Right atrium auricular region (tissue), 2 donors: ENCODE measurements around the gene DPEP2. TPM values are rescaled to one million over a fixed set of nuclear protein-coding genes. Genes with fewer than 3 reads are reported as not detected.

Experiments
- DNase-seq: peaks from one replicate; pipeline ENCODE4 v3.0.0-alpha.2; 2019; ENCODE audit warnings: low spot score
- H3K27ac ChIP-seq, 2 donors: fragments of 200-600 bp; sonication (generic); 1 replicate in 1 of 2; 2 replicates in 1 of 2; pipeline ENCODE4 v1.5.1; 2016 to 2019
- H3K27me3 ChIP-seq, 2 donors: fragments of 200-600 bp; sonication (generic); one replicate each; pipeline versions ENCODE4 v1.5.1 to v1.6.0; 2017 to 2019
- H3K36me3 ChIP-seq: fragments of 200-600 bp; sonication (generic); one replicate; pipeline ENCODE4 v1.5.1; 2016
- H3K4me1 ChIP-seq, 2 donors: fragments of 200-600 bp; sonication (generic); one replicate each; pipeline versions ENCODE4 v1.5.1 to v1.6.0; 2017 to 2019
- H3K4me3 ChIP-seq, 2 donors: fragments of 200-600 bp; sonication (generic); 1 replicate in 1 of 2; 2 replicates in 1 of 2; pipeline ENCODE4 v1.5.1; 2017 to 2019; ENCODE audit warnings: mild to moderate bottlenecking in 1 of 2, moderate library complexity in 1 of 2
- H3K9me3 ChIP-seq, 2 donors: fragments of 200-600 bp; sonication (generic); one replicate each; pipeline ENCODE4 v1.5.1; 2019
- CTCF ChIP-seq, 2 donors: fragments of 200-600 bp; sonication (generic); IDR thresholded peaks; one replicate each; pipeline ENCODE4 v1.5.1; 2019; ENCODE audit warnings: antibody characterized with exemption in 2 of 2
- total RNA-seq, 2 donors: library from RNA; depleted of rRNA; stranded (reverse); fragments of >200 nt; gene quantifications; one replicate each; pipeline ENCODE4 v1.1.0, GENCODE V29; 2016

The DPEP2 gene
- total RNA-seq, 2 donors from 2014 or later, result 0.85 to 1.6 TPM

DNA sequence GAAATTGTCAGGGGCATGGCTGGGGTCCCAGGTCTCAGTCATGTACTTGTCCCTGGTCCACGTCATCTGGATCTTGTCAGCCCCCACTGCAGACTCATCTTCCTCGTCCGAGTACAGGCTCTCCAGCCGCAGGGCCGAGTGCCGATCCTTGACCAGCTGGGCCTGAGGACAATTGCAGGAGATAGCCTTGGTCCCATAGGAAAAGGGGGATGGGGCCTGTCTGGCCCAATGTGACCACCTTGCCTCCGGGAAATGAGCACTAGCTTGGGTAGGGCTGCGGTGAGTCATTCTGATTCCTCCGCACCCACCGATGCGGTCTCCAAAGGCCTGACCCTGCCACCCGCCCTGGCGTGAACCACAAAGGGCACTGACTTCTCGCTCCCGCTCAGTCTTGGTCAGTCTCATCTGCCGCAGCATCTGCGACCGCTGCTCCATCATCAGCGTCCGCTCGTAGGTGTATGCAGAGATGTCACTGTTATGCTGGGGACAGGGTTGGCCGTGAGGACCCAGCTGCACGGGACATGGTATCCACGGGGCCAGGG is 53.8 kb downstream of the DPEP2 start:
- H3K4me3 ChIP-seq, result no peak overlapping the region
- peaks cover 0 to 54% of the 10 kb centered on the region in 2 donors for H3K4me1 ChIP-seq
- H3K27me3 ChIP-seq, result no peaks in the 10 kb centered on the region
- H3K36me3 ChIP-seq, result peaks cover 90% of the 10 kb centered on the region
- DNase-seq, result no peak
- no peak for TF ChIP-seq CTCF (IDR thresholded peaks at IDR 0.05)
- no peaks in the 10 kb centered on the region for H3K9me3 ChIP-seq
- H3K27ac ChIP-seq, result peak overlapping the region in 1 of 2 donors; percentile 67

DNA sequence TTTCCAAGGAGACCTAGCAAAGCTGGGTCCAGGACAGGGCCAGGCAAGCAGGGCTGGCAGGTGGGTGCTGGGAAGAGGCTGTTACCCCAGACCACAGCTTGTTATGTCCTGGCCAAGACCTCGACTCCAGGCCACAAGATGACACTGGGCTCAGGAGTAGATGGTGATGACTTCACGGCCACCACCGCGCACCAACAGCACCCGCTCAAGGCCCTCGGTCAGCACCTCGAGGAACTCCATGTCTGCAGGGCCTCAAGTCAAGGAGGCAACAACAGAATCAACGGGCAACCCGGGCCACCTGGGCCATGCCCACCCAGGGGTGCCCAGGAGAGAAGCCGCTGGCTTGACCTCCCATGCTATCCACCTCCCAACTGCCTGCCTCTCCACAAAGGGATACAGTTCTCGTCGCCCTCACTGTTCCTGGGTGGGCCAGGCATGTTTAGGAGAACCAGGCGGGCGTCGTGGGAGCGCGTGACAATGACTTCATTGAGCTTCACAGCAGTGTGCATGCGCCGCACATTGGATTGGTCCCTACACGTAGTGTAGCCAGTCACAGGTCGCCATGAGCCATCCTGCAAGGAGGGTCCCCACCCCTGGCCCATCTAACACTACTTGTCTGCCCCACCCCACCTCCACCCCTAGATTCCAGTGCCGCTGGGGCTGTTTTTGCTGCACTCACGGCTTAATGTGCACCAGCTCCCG is 54.4 kb downstream of the DPEP2 start:
- Histone ChIP-seq H3K27ac (peak overlapping the region; percentile 67 to 73), H3K4me3 (no peak overlapping the region), H3K9me3 (no peaks in the 10 kb centered on the region), H3K27me3 (no peaks in the 10 kb centered on the region), H3K36me3 (peaks cover 90% of the 10 kb centered on the region), H3K4me1 (peaks cover 0 to 54% of the 10 kb centered on the region in 2 donors)
- no peak for DNase-seq
- no peak for TF ChIP-seq CTCF (IDR thresholded peaks at IDR 0.05)

- Histone ChIP-seq H3K9me3 (no peaks in the 10 kb centered on the region), H3K4me1 (peaks cover 0 to 54% of the 10 kb centered on the region in 2 donors), H3K27ac (peak within 1 kb of the TSS; percentile 67 to 73), H3K4me3 (no peak within 1 kb of the TSS), H3K36me3 (peaks cover 90% of the 10 kb centered on the region), H3K27me3 (no peaks in the 10 kb centered on the region)
- TF ChIP-seq CTCF (IDR thresholded peaks at IDR 0.05), result no peak
- peak; percentile 79 for DNase-seq
These were observed 55.4 kb downstream of the DPEP2 start, which contains the start of gene LCAT for GRCh38 chr16:67943619-67944504. Gene LCAT, minus strand, starts transcription at chr16:67944120. Its CDS starts 19 bp downstream, at chr16:67944101.

GRCh38 chr16:67943256-67943618 is 56.0 kb downstream of the DPEP2 start:
- Histone ChIP-seq H3K9me3 (no peaks in the 10 kb centered on the region), H3K4me1 (peaks cover 0 to 54% of the 10 kb centered on the region in 2 donors), H3K27me3 (no peaks in the 10 kb centered on the region), H3K4me3 (no peak overlapping the region), H3K36me3 (peaks cover 83% of the 10 kb centered on the region), H3K27ac (peak overlapping the region; percentile 67 to 73)
- no peak for TF ChIP-seq CTCF (IDR thresholded peaks at IDR 0.05)
- no peak for DNase-seq

DNA sequence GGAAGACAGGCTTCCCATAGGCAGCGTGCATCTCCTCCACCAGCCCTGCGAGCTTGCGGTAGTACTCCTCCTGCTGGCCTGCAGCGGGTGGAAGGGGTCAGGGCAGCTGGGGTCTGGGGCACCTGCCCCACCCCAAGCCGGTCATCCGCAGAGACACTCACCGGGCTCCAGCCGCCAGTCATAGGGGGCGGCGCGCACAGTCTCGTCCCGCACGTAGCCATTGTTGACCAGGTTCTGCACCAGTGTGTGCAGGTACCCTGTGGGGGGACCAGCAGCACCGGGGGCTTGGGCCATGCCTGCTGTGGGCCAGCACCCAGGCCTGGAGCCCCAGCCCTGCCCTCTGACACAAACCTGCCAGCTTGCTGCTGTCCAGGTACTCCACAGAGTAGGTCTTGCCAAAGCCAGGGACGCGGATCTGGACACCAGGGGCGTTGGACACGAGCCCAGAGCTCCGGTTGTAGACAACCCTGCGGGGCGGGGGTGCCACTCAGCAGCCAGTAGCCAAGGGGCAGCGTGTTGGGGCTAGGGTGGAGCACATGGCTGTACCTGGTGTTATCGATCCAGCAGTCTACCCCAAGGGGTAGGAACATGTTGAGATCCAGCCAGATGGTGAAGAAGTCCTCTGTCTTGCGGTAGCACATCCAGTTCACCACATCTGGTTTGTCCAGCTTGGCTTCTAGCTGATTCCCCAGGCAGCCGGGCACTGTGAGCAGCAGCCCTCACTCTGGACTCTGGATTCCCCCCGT is 56.6 kb downstream of the DPEP2 start:
- Histone ChIP-seq H3K36me3 (peaks cover 78% of the 10 kb centered on the region), H3K9me3 (no peaks in the 10 kb centered on the region), H3K27ac (peak overlapping the region; percentile 7 to 67), H3K27me3 (no peaks in the 10 kb centered on the region), H3K4me1 (peaks cover 0 to 54% of the 10 kb centered on the region in 2 donors), H3K4me3 (no peak overlapping the region)
- DNase-seq, result no peak
- TF ChIP-seq CTCF (IDR thresholded peaks at IDR 0.05), result no peak
